ENCODE measurements around the gene FOXL1.

Gene FOXL1

DNA sequence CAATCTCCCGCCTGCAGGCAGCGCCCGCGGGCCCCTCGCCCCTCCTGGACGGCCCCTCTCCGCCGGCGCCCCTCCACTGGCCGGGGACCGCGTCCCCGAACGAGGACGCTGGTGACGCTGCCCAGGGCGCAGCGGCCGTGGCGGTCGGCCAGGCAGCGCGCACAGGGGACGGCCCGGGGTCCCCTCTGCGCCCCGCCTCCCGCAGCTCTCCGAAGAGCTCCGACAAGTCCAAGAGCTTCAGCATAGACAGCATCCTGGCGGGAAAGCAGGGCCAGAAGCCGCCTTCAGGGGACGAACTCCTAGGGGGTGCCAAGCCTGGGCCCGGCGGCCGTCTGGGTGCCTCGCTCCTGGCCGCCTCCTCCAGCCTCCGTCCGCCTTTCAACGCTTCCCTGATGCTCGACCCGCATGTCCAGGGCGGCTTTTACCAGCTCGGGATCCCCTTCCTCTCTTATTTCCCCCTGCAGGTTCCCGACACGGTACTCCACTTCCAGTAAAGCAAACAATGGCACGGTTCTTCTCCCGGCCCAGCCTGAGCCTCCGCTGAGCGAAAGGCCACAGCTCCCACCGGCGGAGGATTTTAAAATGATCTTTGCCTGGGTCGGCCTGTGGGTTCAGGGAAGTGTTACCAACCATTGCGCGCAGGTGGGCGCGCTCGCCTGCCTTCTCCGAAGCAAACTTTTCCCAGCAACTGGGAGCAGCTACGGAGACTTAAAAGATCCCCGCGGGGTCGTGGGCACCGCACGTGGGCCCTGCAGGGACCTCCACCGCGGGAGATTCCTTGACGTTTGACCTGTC, 1.1 kb downstream of the FOXL1 start:
- peaks cover 26% of the 10 kb centered on the region for H3K4me1 ChIP-seq (ENCODE audit: insufficient read depth, low read length, severe bottlenecking)
- no peak overlapping the region for H3K9ac ChIP-seq (ENCODE audit: low read length)
- no peaks in the 10 kb centered on the region for H3F3A ChIP-seq (ENCODE audit: insufficient read depth, low read length)
- H3K36me3 ChIP-seq (ENCODE audit: insufficient read depth, low read length): peaks cover 56% of the 10 kb centered on the region
- no peaks in the 10 kb centered on the region for H3K9me2 ChIP-seq (ENCODE audit: low read depth, low read length)
- no peak overlapping the region for H3K4me2 ChIP-seq (ENCODE audit: low read length)
- TF ChIP-seq EZH2 (IDR thresholded peaks at IDR 0.05; ENCODE audit: borderline replicate concordance, low read length): no peak
- TF ChIP-seq, protein P1, sequence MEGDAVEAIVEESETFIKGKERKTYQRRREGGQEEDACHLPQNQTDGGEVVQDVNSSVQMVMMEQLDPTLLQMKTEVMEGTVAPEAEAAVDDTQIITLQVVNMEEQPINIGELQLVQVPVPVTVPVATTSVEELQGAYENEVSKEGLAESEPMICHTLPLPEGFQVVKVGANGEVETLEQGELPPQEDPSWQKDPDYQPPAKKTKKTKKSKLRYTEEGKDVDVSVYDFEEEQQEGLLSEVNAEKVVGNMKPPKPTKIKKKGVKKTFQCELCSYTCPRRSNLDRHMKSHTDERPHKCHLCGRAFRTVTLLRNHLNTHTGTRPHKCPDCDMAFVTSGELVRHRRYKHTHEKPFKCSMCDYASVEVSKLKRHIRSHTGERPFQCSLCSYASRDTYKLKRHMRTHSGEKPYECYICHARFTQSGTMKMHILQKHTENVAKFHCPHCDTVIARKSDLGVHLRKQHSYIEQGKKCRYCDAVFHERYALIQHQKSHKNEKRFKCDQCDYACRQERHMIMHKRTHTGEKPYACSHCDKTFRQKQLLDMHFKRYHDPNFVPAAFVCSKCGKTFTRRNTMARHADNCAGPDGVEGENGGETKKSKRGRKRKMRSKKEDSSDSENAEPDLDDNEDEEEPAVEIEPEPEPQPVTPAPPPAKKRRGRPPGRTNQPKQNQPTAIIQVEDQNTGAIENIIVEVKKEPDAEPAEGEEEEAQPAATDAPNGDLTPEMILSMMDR (IDR thresholded peaks at IDR 0.05; ENCODE audit: low read length): no peak
- no peaks in the 10 kb centered on the region for H3K9me3 ChIP-seq (ENCODE audit: low read length)
- no peak overlapping the region for H3K27ac ChIP-seq (ENCODE audit: low read depth, low read length, poor library complexity, severe bottlenecking)
- H4K20me1 ChIP-seq (ENCODE audit: insufficient read depth, low read length): no peaks in the 10 kb centered on the region
- no peaks in the 10 kb centered on the region for H3K79me2 ChIP-seq (ENCODE audit: insufficient read depth, low read length)
- H2AFZ ChIP-seq (ENCODE audit: low read length): no peak overlapping the region
- no peaks in the 10 kb centered on the region for H3K27me3 ChIP-seq (ENCODE audit: insufficient read depth, low read length)
- H3K4me3 ChIP-seq (ENCODE audit: low read depth, low read length, poor library complexity, severe bottlenecking): no peak overlapping the region

DNA sequence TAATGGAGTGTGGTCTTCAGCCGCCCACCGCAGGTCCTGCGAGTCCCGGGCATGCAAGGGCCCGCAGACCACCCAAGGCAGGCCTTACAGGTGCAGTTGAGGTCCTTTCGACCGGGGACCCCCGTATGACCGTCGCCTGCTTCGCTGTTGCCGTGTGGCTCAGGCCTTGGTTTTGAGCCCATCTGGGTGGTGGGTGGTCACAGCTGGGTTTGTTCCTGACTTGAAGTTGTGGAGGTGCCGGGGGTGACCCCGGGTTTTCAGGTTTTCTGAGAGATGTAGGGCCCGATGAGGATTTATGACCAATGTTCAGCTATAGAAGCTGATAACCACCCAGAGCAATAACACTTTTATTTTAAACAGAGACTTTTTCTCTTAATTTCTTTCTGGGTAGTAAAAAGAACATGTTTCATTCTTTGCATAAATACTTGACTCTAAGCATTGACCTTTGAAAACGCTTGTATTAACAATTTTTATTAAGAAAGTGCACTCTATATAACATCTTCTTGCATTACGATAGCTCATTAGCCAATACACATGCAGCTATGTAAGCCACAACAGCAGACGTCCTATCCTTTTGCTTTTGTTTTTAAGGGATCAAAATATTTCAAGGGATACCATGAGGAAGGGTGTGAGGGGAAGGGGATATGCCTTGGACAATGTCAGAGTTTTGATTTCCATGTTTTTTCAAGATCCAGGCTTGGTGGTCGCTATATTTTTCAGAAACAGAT, 1.9 kb downstream of the FOXL1 start:
- no peak overlapping the region for H3K4me2 ChIP-seq (ENCODE audit: low read length)
- H3K4me1 ChIP-seq (ENCODE audit: insufficient read depth, low read length, severe bottlenecking): peaks cover 23% of the 10 kb centered on the region
- H3K9ac ChIP-seq (ENCODE audit: low read length): no peak overlapping the region
- H3K79me2 ChIP-seq (ENCODE audit: insufficient read depth, low read length): no peaks in the 10 kb centered on the region
- H3K27me3 ChIP-seq (ENCODE audit: insufficient read depth, low read length): no peaks in the 10 kb centered on the region
- no peak overlapping the region for H3K4me3 ChIP-seq (ENCODE audit: low read depth, low read length, poor library complexity, severe bottlenecking)
- no peaks in the 10 kb centered on the region for H3F3A ChIP-seq (ENCODE audit: insufficient read depth, low read length)
- H4K20me1 ChIP-seq (ENCODE audit: insufficient read depth, low read length): no peaks in the 10 kb centered on the region
- H3K9me3 ChIP-seq (ENCODE audit: low read length): no peaks in the 10 kb centered on the region
- TF ChIP-seq, protein P1 (IDR thresholded peaks at IDR 0.05; ENCODE audit: low read length): no peak
- no peak for TF ChIP-seq EZH2 (IDR thresholded peaks at IDR 0.05; ENCODE audit: borderline replicate concordance, low read length)
- H3K9me2 ChIP-seq (ENCODE audit: low read depth, low read length): no peaks in the 10 kb centered on the region
- peaks cover 54% of the 10 kb centered on the region for H3K36me3 ChIP-seq (ENCODE audit: insufficient read depth, low read length)
- no peak overlapping the region for H3K27ac ChIP-seq (ENCODE audit: low read depth, low read length, poor library complexity, severe bottlenecking)
- no peak overlapping the region for H2AFZ ChIP-seq (ENCODE audit: low read length)

DNA sequence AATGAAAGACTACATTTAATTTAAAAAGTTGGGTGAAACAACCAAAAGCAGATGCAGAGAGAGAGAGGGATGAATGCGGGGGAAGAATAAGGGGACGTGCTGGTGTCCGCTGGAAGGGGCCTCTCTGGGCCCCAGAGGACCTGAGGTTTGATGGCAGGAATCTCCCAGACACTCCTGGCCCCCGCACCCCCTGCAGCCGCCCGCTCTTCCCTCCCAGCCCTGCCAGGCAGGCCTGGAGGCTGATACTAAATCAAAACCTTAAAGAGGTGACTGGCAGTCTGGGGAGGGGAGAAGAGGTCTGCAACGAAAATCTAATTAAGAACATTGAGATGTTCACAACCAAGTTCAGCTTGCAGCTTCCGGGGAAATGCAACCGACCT, 2.4 kb downstream of the FOXL1 start:
- no peaks in the 10 kb centered on the region for H3K9me3 ChIP-seq (ENCODE audit: low read length)
- no peaks in the 10 kb centered on the region for H3K9me2 ChIP-seq (ENCODE audit: low read depth, low read length)
- peaks cover 23% of the 10 kb centered on the region for H3K4me1 ChIP-seq (ENCODE audit: insufficient read depth, low read length, severe bottlenecking)
- no peaks in the 10 kb centered on the region for H3F3A ChIP-seq (ENCODE audit: insufficient read depth, low read length)
- H3K36me3 ChIP-seq (ENCODE audit: insufficient read depth, low read length): peaks cover 51% of the 10 kb centered on the region
- H3K27me3 ChIP-seq (ENCODE audit: insufficient read depth, low read length): no peaks in the 10 kb centered on the region
- no peak overlapping the region for H3K27ac ChIP-seq (ENCODE audit: low read depth, low read length, poor library complexity, severe bottlenecking)
- H3K9ac ChIP-seq (ENCODE audit: low read length): no peak overlapping the region
- H4K20me1 ChIP-seq (ENCODE audit: insufficient read depth, low read length): no peaks in the 10 kb centered on the region
- H3K4me2 ChIP-seq (ENCODE audit: low read length): no peak overlapping the region
- TF ChIP-seq EZH2 (IDR thresholded peaks at IDR 0.05; ENCODE audit: borderline replicate concordance, low read length): no peak
- TF ChIP-seq, protein P1 (IDR thresholded peaks at IDR 0.05; ENCODE audit: low read length): no peak
- no peak overlapping the region for H2AFZ ChIP-seq (ENCODE audit: low read length)
- H3K4me3 ChIP-seq (ENCODE audit: low read depth, low read length, poor library complexity, severe bottlenecking): no peak overlapping the region
- no peaks in the 10 kb centered on the region for H3K79me2 ChIP-seq (ENCODE audit: insufficient read depth, low read length)
